Measurements from ENCODE around the gene CCNH.

DNA sequence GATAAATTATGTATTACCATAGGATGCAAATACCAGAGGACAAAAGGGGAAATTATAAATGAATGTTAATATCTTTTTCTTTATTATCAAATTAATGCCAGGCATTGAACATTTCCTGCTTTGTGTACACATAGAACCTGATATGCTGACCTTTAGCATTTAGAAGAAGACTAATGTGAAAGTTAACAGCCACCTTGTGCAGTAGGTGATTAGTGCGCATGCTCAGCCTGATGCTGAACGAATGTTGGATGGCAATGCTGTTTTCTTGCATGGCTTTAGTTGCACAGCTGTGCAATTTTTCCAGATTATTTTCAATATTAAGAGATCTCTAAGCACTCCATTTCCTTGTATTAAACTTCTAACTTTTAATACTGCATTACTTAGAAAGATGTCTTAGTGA, 45.5 kb downstream of the CCNH start:
- TF ChIP-seq CTCF (IDR thresholded peaks at IDR 0.05; ENCODE audit: low read length): no peak
- TF ChIP-seq EZH2 (optimal IDR thresholded peaks at IDR 0.05; ENCODE audit: low read depth, low read length): no peak
- TF ChIP-seq EZH2phosphoT487 (IDR thresholded peaks at IDR 0.05; ENCODE audit: low read length): no peak

Data from MM.1S (cell line).